HepG2 (cell line): Measurements from ENCODE around the gene ECSCR. TPM values are rescaled to one million over a fixed set of nuclear protein-coding genes. Genes with fewer than 3 reads are reported as not detected.

ENCODE experiments used
- ATAC-seq: fragments of 200-7000 bp; cut with Tn5 transposase; 3 replicates; pipeline ENCODE4 v1.9.1; 2020; ENCODE audit warnings: mild to moderate bottlenecking, moderate library complexity
- BruUV-seq: library from RNA; stranded (reverse); fragments of 400-500 nt; replicated peaks from 2 replicates; lab custom pipeline; 2021; lab: Mats Ljungman, UMichigan
- CTCF ChIA-PET: fragments of 300-600 bp; formaldehyde crosslinking; extraction: SDS; loops from one replicate; lab custom pipeline; 2021; ENCODE audit warnings: low total read pairs, inconsistent platforms, low intra/inter-chr PET ratio; lab: Yijun Ruan, JAX
- POLR2A ChIA-PET: fragments of 350-600 bp; sonication (Branson Sonifier 250); formaldehyde crosslinking; loops from one replicate; lab custom pipeline; 2020; ENCODE audit warnings: antibody characterized with exemption, inconsistent platforms; lab: Yijun Ruan, JAX
- DNase-seq: peaks from one replicate; pipeline ENCODE4 v3.0.0-alpha.2; 2015; ENCODE audit warnings: low spot score
- FAIRE-seq: peaks from 3 replicates; lab custom pipeline; 2011; peaks lifted over from hg19 to GRCh38; lab: Jason Lieb, UNC
- H2AFZ ChIP-seq: one replicate; pipeline ENCODE4 v1.6.1; 2011; ENCODE audit warnings: low read length, inconsistent platforms
- H3K27ac ChIP-seq: fragments of 300-600 bp; 3 replicates; pipeline ENCODE4 v1.8.0; 2011; ENCODE audit warnings: mixed run types, mild to moderate bottlenecking, mixed read lengths, low read length, inconsistent platforms; ENCODE audit not compliant: insufficient read depth; ENCODE audit errors: extremely low read length
- H3K27me3 ChIP-seq, 2 experiments: fragments of 200-600 bp in 1 of 2; 2 replicates in 1 of 2; 3 replicates in 1 of 2; pipeline versions ENCODE4 v1.6.0 to v1.8.0; 2011; ENCODE audit warnings: low read length in 2 of 2, mild to moderate bottlenecking in 2 of 2, moderate library complexity in 2 of 2, inconsistent platforms in 1 of 2; ENCODE audit not compliant: insufficient read depth in 2 of 2, control insufficient read depth in 1 of 2
- H3K36me3 ChIP-seq, 2 experiments: fragments of 200-600 bp in 1 of 2; replicated peaks in 1 of 2; 2 replicates in 1 of 2; 3 replicates in 1 of 2; pipeline versions ENCODE4 v1.5.1 to v1.8.0; 2011; ENCODE audit warnings: low read length in 2 of 2, inconsistent platforms in 1 of 2; ENCODE audit not compliant: insufficient read depth in 2 of 2, control insufficient read depth in 1 of 2
- H3K4me1 ChIP-seq: 2 replicates; pipeline ENCODE4 v1.5.1; 2012; ENCODE audit warnings: low read length, inconsistent platforms; ENCODE audit not compliant: insufficient read depth
- H3K4me2 ChIP-seq: 2 replicates; pipeline ENCODE4 v1.6.0; 2011; ENCODE audit warnings: low read depth, low read length, inconsistent platforms
- H3K4me3 ChIP-seq, 3 experiments: fragments of 200-600 bp in 1 of 3; sonication (generic), shearing (Covaris generic) in 1 of 3; replicated peaks in 1 of 3; 2 replicates each; pipeline ENCODE4 v1.5.1; 2011 to 2016; ENCODE audit warnings: low read length in 3 of 3, inconsistent platforms in 2 of 3, low read depth in 2 of 3, mild to moderate bottlenecking in 2 of 3, control low read depth in 1 of 3, mixed read lengths in 1 of 3; ENCODE audit not compliant: insufficient read depth in 1 of 3
- H3K79me2 ChIP-seq: one replicate; pipeline ENCODE4 v1.6.1; 2011; ENCODE audit warnings: low read length, inconsistent platforms; ENCODE audit not compliant: insufficient read depth
- H3K9ac ChIP-seq: 2 replicates; pipeline ENCODE4 v1.6.0; 2011; ENCODE audit warnings: mild to moderate bottlenecking, low read depth, low read length, inconsistent platforms; ENCODE audit not compliant: insufficient read depth
- H3K9me3 ChIP-seq: 2 replicates; pipeline ENCODE4 v1.5.1; 2012; ENCODE audit warnings: mild to moderate bottlenecking, low read length
- H4K20me1 ChIP-seq: 2 replicates; pipeline ENCODE4 v1.6.0; 2011; ENCODE audit warnings: inconsistent platforms, mild to moderate bottlenecking, low read length, moderate library complexity; ENCODE audit not compliant: insufficient read depth
- DRAP1 ChIP-seq: IDR thresholded peaks from 2 replicates; pipeline ENCODE4 v1.6.1; 2016; ENCODE audit warnings: missing genetic modification reagents, missing compliant biosample characterization
- RFXANK ChIP-seq: IDR thresholded peaks from 2 replicates; pipeline ENCODE4 v1.6.1; 2016
- SETDB1 ChIP-seq: sonication (generic); formaldehyde crosslinking; IDR thresholded peaks from 2 replicates; pipeline ENCODE4 v1.5.1; 2020; ENCODE audit warnings: missing genetic modification reagents, mild to moderate bottlenecking, borderline replicate concordance
- UBTF ChIP-seq: sonication (generic); formaldehyde crosslinking; IDR thresholded peaks from 2 replicates; pipeline ENCODE4 v1.4.0; 2020; ENCODE audit warnings: mild to moderate bottlenecking, missing genetic modification reagents
- YY1 ChIP-seq: IDR thresholded peaks from 2 replicates; pipeline ENCODE4 v1.6.1; 2011; ENCODE audit warnings: low read length, low read depth, moderate library complexity, mild to moderate bottlenecking; ENCODE audit not compliant: insufficient read depth, insufficient replicate concordance
- ZKSCAN5 ChIP-seq: sonication (generic); formaldehyde crosslinking; IDR thresholded peaks from 2 replicates; pipeline ENCODE4 v1.5.1; 2020; ENCODE audit warnings: mild to moderate bottlenecking, missing genetic modification reagents
- ZNF33A ChIP-seq: sonication (generic); formaldehyde crosslinking; IDR thresholded peaks from 2 replicates; pipeline ENCODE4 v1.5.1; 2020; ENCODE audit warnings: missing genetic modification reagents, mild to moderate bottlenecking, moderate library complexity, borderline replicate concordance
- WGBS: methylation state at CpG from one replicate; pipeline ENCODE4 v1.1.6; 2017; ENCODE audit warnings: low lambda C conversion rate; 5-methylcytosine and 5-hydroxymethylcytosine counted together
- in situ Hi-C: cut with HindIII; loops from 2 replicates; pipeline ENCODE4 v1.10.0; 2017; ENCODE audit warnings: low pct_unique_long_range_greater_than_20kb; ENCODE audit not compliant: extremely low pct_ligation_motif_present
- intact Hi-C: fragments of 100-400 bp; cut with micrococcal nuclease; formaldehyde crosslinking; loops from one replicate; pipeline ENCODE4 v1.10.0; 2022; ENCODE audit not compliant: unreplicated experiment
- polyA plus RNA-seq, 8 experiments: library from polyadenylated mRNA; depleted of rRNA in 3 of 8; stranded (reverse) in 7 of 8; unstranded in 1 of 8; fragments of >200 nt; fragmentation: Illumina TruSeq in 4 of 8; extraction: Trizol in 4 of 8; gene quantifications; 2 replicates each; pipeline versions ENCODE4 v1.2.1 to v1.2.3, GENCODE V29; 2011 to 2016; ENCODE audit warnings: low read depth in 4 of 8, missing spikeins in 1 of 8, mixed read lengths in 1 of 8; ENCODE audit not compliant: insufficient read depth in 1 of 8
- total RNA-seq, 5 experiments: library from RNA; depleted of rRNA; stranded (reverse); fragments of >200 nt; fragmentation: Illumina TruSeq; extraction: Trizol; gene quantifications; 2 replicates each; pipeline ENCODE4 v1.2.3, GENCODE V29; 2016; ENCODE audit warnings: low read depth in 1 of 5
- TF ChIP-seq, protein P1 (sequence below): sonication (generic); formaldehyde crosslinking; IDR thresholded peaks from 2 replicates; pipeline ENCODE4 v1.4.0; 2020; ENCODE audit warnings: missing genetic modification reagents, borderline replicate concordance
- TF ChIP-seq, protein P2 (sequence below): sonication (generic); formaldehyde crosslinking; IDR thresholded peaks from 2 replicates; pipeline ENCODE4 v1.8.0; 2022; ENCODE audit warnings: missing genetic modification reagents, mild to moderate bottlenecking, borderline replicate concordance

ECSCR gene
- total and polyA plus RNA-seq, 2 of the 13 experiments (the other 11 are each of a cell fraction or from before 2014, with no cell fraction given): 0.18 TPM; not detected in 1

- TF ChIP-seq, protein P1, sequence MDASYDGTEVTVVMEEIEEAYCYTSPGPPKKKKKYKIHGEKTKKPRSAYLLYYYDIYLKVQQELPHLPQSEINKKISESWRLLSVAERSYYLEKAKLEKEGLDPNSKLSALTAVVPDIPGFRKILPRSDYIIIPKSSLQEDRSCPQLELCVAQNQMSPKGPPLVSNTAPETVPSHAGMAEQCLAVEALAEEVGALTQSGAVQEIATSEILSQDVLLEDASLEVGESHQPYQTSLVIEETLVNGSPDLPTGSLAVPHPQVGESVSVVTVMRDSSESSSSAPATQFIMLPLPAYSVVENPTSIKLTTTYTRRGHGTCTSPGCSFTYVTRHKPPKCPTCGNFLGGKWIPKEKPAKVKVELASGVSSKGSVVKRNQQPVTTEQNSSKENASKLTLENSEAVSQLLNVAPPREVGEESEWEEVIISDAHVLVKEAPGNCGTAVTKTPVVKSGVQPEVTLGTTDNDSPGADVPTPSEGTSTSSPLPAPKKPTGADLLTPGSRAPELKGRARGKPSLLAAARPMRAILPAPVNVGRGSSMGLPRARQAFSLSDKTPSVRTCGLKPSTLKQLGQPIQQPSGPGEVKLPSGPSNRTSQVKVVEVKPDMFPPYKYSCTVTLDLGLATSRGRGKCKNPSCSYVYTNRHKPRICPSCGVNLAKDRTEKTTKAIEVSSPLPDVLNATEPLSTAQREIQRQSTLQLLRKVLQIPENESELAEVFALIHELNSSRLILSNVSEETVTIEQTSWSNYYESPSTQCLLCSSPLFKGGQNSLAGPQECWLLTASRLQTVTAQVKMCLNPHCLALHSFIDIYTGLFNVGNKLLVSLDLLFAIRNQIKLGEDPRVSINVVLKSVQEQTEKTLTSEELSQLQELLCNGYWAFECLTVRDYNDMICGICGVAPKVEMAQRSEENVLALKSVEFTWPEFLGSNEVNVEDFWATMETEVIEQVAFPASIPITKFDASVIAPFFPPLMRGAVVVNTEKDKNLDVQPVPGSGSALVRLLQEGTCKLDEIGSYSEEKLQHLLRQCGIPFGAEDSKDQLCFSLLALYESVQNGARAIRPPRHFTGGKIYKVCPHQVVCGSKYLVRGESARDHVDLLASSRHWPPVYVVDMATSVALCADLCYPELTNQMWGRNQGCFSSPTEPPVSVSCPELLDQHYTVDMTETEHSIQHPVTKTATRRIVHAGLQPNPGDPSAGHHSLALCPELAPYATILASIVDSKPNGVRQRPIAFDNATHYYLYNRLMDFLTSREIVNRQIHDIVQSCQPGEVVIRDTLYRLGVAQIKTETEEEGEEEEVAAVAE (CRISPR knock-in tag): no peak
- TF ChIP-seq SETDB1 (CRISPR knock-in tag) (no peak), ZKSCAN5 (no peak)
Observed at GRCh38 chr5:139401546-139401945, 61.0 kb downstream of the ECSCR start (continued).

DNA sequence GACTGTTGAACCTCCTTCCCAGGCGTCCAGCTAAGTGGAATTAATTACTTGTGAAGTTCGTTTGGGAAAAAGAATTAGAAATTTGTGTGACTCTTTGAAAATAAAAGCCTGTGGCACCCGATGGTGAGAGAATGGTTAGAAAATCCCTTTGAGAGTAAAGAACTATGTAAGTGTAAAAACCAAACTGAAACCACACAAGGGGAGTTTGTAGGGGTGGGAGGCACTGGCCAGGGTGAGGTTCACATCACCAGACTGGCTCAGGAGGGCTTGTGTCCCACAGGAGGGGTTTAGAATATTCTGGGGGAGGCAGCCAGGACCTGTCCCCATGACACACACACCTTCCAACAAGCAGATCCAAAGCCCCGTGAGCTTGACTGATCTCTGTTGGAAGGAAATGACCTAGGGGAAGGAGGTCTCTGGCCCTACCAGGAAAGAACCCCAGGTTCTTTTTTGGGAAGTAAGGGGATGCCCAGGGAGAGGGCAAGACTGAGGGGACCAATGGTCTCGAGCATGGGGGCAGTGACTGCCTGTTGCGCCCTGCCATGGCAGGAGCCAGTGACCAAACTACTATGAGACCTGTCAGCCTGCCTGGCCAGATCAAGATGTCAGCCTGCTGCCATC lies 62.9 kb downstream of the ECSCR start:
- WGBS: 88% methylated on average over 6 of the region's 6 CpGs
- TF ChIP-seq UBTF: no peak
- TF ChIP-seq DRAP1 (CRISPR knock-in tag): no peak
- no peak for TF ChIP-seq ZNF33A (CRISPR knock-in tag)
- no peak for TF ChIP-seq RFXANK (CRISPR knock-in tag)
- TF ChIP-seq, protein P2, sequence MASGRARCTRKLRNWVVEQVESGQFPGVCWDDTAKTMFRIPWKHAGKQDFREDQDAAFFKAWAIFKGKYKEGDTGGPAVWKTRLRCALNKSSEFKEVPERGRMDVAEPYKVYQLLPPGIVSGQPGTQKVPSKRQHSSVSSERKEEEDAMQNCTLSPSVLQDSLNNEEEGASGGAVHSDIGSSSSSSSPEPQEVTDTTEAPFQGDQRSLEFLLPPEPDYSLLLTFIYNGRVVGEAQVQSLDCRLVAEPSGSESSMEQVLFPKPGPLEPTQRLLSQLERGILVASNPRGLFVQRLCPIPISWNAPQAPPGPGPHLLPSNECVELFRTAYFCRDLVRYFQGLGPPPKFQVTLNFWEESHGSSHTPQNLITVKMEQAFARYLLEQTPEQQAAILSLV (CRISPR knock-in tag): no peak
- TF ChIP-seq YY1: no peak

More for the DNA sequence above, 62.9 kb downstream of the ECSCR start:
- Histone ChIP-seq H3K27me3 (no peaks in the 10 kb centered on the region), H3K79me2 (peaks cover 2% of the 10 kb centered on the region), H3K4me1 (peaks cover 19% of the 10 kb centered on the region), H3K4me2 (no peak overlapping the region), H2AFZ (no peak overlapping the region), H3K9ac (no peak overlapping the region), H3K27ac (no peak overlapping the region), H3K36me3 (no peaks in the 10 kb centered on the region; a peak in 2 of 5 replicates), H3K4me3 (no peak overlapping the region), H4K20me1 (no peaks in the 10 kb centered on the region; the same call in 1 of the 2 replicates), H3K9me3 (no peaks in the 10 kb centered on the region)
- ATAC-seq (no peak), DNase-seq (no peak), FAIRE-seq (no peak)
- intact Hi-C loops (no loop called here), in situ Hi-C loops (no loop called here)
- CTCF ChIA-PET: no interaction called here
- POLR2A ChIA-PET: no interaction called here
- BruUV-seq: no TSS peak
